Measurements from ENCODE around the gene MBD4. TPM values are rescaled to one million over a fixed set of nuclear protein-coding genes. Genes with fewer than 3 reads are reported as not detected.

The MBD4 gene
- total and polyA plus RNA-seq, 2 of the 4 experiments (the other 2 are of a cell fraction): 13.8 to 15.0 TPM

DNA sequence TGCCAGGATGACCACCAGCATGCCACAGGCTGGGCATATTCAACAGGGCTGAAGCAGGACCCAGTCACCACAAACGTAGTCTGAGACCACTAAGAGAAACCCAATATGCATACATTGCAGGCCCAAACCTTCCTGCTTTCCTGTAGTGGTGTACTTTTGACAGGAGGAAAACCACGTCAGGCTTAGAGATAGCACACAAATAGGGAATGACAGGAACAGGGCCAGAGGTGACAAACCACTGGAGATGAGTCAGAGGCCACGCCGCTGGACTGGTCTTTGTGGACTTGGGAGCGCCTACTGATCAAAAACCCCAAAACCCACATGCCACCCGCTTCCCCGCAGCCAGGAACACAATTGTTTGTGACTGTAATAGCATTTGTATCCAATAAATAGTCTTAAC is 7.7 kb downstream of the MBD4 start:
- no peaks in the 10 kb centered on the region for H3K9me3 ChIP-seq (ENCODE audit: control insufficient read depth, insufficient read depth, low read length)
- CTCF ChIA-PET: no interaction called here
- H2BK120ac ChIP-seq (ENCODE audit: low read depth, low read length): no peak overlapping the region
- H3K9me1 ChIP-seq (ENCODE audit: insufficient read depth, low read length): peaks cover 10% of the 10 kb centered on the region; the same call in 1 of the 2 replicates
- intact Hi-C loops (cut with micrococcal nuclease): no loop called here
- H3K4me3 ChIP-seq (ENCODE audit: insufficient read depth, low read depth, low read length): no peak overlapping the region
- no peak overlapping the region for H2AFZ ChIP-seq (replicated peaks; ENCODE audit: low read length, poor library complexity)
- TF ChIP-seq, protein P1, sequence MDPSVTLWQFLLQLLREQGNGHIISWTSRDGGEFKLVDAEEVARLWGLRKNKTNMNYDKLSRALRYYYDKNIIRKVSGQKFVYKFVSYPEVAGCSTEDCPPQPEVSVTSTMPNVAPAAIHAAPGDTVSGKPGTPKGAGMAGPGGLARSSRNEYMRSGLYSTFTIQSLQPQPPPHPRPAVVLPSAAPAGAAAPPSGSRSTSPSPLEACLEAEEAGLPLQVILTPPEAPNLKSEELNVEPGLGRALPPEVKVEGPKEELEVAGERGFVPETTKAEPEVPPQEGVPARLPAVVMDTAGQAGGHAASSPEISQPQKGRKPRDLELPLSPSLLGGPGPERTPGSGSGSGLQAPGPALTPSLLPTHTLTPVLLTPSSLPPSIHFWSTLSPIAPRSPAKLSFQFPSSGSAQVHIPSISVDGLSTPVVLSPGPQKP (IDR thresholded peaks at IDR 0.05; ENCODE audit: borderline replicate concordance, low read depth, low read length): no peak
- TF ChIP-seq NFE2L2 (IDR thresholded peaks at IDR 0.05; ENCODE audit: low read depth, low read length) (no peak), SMC3 (IDR thresholded peaks at IDR 0.05; ENCODE audit: low read depth, low read length) (no peak), MAZ (IDR thresholded peaks at IDR 0.05; ENCODE audit: borderline replicate concordance, low read depth, low read length) (no peak), RCOR1 (IDR thresholded peaks at IDR 0.05; ENCODE audit: insufficient replicate concordance, low read length) (no peak), CEBPB (IDR thresholded peaks at IDR 0.05; ENCODE audit: low read depth, low read length) (no peak)
- TF ChIP-seq, protein P2, sequence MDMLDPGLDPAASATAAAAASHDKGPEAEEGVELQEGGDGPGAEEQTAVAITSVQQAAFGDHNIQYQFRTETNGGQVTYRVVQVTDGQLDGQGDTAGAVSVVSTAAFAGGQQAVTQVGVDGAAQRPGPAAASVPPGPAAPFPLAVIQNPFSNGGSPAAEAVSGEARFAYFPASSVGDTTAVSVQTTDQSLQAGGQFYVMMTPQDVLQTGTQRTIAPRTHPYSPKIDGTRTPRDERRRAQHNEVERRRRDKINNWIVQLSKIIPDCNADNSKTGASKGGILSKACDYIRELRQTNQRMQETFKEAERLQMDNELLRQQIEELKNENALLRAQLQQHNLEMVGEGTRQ (IDR thresholded peaks at IDR 0.05; ENCODE audit: low read depth, low read length): no peak
- no TSS peak for BruUV-seq (replicated peaks)
- no peak overlapping the region for H2BK15ac ChIP-seq (ENCODE audit: low read depth, low read length)
- H3K4me2 ChIP-seq (ENCODE audit: low read depth, low read length): no peak overlapping the region
- POLR2A ChIA-PET (ENCODE audit: unreplicated experiment): no interaction called here
- H3K4me1 ChIP-seq (ENCODE audit: control insufficient read depth, insufficient read depth, low read length): no peaks in the 10 kb centered on the region
- H2BK20ac ChIP-seq (ENCODE audit: low read depth, low read length): no peak overlapping the region
- H4K8ac ChIP-seq (ENCODE audit: low read depth in 2 of 2, low read length in 2 of 2): no peak overlapping the region
- ATAC-seq (ENCODE audit: low read depth): no peak
- H3K9ac ChIP-seq (ENCODE audit: low read depth, low read length): no peak overlapping the region
- no peaks in the 10 kb centered on the region for H4K20me1 ChIP-seq (ENCODE audit: insufficient read depth, low read length)
- H3K36me3 ChIP-seq (ENCODE audit: control insufficient read depth, insufficient read depth, low read length): peaks cover 28% of the 10 kb centered on the region
- peaks cover 15 to 19% of the 10 kb centered on the region in 2 experiments; a peak in 3 of 4 replicates for H3K79me1 ChIP-seq (ENCODE audit: low read depth in 1 of 2, low read length in 2 of 2)
- in situ Hi-C loops (cut with MboI; ENCODE audit: low sequenced_read_pairs): no loop called here
- no peak overlapping the region for H3K4ac ChIP-seq (ENCODE audit: low read depth, low read length)
- WGBS, 2 experiments (ENCODE audit: extremely low coverage in 2 of 2, insufficient read length in 1 of 2): no CpG with 5 or more reads among the region's 7 CpGs
- no peak overlapping the region for H3K56ac ChIP-seq (ENCODE audit: extremely low read depth, insufficient read depth, low read length)
- dilution Hi-C loops (cut with HindIII; ENCODE audit: low sequenced_read_pairs, unreplicated experiment): no loop called here
- H3K18ac ChIP-seq (ENCODE audit: low read depth, low read length): no peak overlapping the region
- H3K14ac ChIP-seq (replicated peaks; ENCODE audit: low read depth, low read length): no peak overlapping the region
- H3K27ac ChIP-seq (ENCODE audit: insufficient read depth, low read length): no peak overlapping the region
- H3K27me3 ChIP-seq (ENCODE audit: control insufficient read depth, insufficient read depth, low read length): no peaks in the 10 kb centered on the region
- no peak overlapping the region for H4K91ac ChIP-seq (ENCODE audit: insufficient read depth, low read depth, low read length)
- no peak overlapping the region for H4K5ac ChIP-seq (ENCODE audit: low read depth, low read length)
- no peak overlapping the region for H2AK5ac ChIP-seq (ENCODE audit: low read depth, low read length)
- no peak overlapping the region for H3K23ac ChIP-seq (ENCODE audit: low read depth, low read length)
- no peak overlapping the region for H2BK5ac ChIP-seq (ENCODE audit: low read depth, low read length, poor library complexity, severe bottlenecking)
- no peak for DNase-seq
- no peak overlapping the region for H2AK9ac ChIP-seq (replicated peaks; ENCODE audit: low read depth, low read length, poor library complexity)

Data from IMR-90 (cell line).